HG02759 (cell line): ENCODE measurements around the gene RBBP9.
A peak's percentile ranks its signal among the peaks of the same experiment; 100 is the strongest.
"Not testable (repeated sequence)": the region's sequence is repeated elsewhere in the genome, so short reads cannot be mapped to it uniquely, and the experiment has no call there.

ENCODE experiments used
- ATAC-seq: cut with Tn5 transposase; IDR thresholded peaks from one replicate; pipeline ENCODE4 v1.9.1; 2021; ENCODE audit warnings: mild to moderate bottlenecking, moderate library complexity; ENCODE audit not compliant: unreplicated experiment

RBBP9 gene

DNA sequence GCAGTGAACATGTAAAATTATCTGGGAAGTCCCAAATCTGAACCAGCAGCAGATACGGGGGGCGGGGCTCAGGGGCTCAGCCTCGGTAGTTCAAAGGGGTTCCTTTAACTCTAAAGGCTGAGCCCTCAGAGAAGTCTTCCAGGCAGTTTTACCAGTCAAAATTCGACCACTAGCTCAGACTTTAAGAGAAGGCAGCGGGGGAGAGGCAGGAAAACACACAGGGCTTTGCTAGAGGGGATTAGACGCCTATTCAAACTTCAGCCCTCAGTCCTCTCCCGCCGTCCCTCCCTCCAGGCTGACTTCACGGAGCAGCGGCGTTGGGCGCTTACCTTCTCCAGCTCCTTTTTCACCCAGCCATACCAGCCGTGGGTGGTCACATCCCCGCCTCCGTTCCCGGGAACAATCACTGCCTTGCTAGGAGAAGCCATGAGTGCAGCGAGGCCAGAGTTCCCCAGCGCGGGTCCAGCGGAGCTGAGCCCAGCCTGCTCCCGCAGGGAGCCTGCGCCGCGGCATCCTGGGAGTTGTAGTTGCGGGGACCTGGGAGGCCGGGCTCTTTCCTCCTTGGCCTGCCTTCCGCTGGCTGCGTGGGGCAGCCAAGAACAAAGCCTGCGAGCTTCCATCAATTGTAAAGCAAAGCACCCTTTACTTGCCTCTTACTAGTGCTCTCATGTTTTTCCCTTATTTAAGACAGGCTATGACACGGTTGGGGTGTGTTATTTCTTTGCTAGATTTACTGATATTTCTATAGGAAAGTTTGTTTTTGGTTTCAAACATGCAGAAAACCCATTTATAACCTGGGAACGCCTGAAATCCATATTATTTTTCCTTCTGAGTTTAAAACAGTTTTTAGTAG, at the start of gene RBBP9:
Gene RBBP9, minus strand, starts transcription at position 486 of the 853 bp plus-strand sequence. Its CDS starts 58 bp downstream, at position 428.
- ATAC-seq: peak; percentile 99

DNA sequence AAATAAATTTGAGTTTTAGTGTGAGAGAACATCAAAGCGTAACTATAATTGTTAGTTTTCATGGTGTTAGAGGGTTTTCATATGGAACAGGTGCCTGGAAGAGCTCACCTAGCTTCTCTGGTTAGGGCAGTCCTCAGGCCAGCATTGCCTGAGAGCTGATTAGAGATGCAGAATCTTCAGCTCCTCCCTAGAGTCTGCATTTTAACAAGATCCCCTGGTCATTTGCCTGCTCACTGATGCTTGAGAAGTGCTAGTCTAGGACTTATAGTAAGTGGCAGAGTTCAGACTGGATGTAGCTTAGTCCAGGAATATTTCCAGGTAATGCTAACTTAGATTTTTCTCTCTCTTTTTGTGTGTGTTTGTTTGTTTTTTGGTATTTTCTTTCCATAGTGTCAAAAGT, 48.5 kb upstream of the RBBP9 start:
- no peak for ATAC-seq

DNA sequence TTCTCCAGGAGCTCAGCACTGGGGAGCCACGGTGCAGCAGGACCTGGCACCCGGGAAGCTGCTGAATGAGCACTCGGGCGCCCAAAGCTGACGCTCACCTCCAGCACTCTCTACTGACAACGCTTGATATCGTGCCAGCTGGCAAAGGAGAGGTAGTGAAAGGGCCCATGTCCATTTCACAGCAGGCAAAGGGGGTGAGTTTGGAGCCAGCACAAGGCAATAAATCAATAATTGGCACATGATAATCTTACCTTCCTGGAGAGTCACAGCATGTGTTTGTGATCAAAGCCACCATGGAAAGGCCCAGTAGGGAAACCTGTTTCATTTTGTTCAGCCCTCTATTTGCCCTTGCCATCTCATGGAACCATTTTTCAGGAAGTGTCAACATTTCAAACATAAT, 46.9 kb upstream of the RBBP9 start:
- no peak for ATAC-seq

DNA sequence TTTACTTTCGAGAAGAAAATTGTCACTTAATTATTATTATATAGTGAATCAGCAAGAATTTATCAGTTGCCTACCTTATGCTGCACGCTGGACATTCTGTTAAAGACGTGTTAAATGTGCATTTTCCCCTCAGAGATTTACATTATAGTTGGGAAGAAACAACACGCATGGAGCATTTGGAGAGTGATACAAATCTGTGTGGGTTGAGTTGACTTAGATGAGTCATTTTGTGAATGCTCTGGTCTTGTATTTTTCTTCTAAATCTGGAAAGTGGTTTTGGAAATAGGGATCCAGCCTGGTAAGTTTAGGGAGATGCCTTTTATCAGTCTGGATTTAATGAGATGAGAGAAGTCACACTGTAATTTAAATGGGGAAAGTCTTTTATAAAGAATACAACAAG, 46.2 kb upstream of the RBBP9 start:
- ATAC-seq: no peak

DNA sequence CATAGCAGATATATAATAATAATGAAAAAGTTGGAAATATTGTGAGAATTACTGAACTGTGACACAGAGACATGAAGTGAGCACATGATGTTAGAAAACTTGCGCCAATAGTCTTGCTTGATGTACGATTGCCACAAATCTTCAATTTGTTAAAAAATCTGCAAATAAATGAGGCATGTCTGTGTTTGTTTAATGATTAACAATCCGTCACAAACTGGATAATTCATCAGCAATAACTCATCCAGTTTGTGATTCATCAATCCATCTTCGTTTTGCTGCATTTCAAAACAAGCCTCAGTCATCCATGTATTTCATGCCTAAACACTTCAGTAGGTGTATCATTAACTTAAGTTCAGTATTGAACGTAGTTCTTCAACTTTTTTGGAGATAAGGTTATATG, 44.7 kb upstream of the RBBP9 start:
- no peak for ATAC-seq

DNA sequence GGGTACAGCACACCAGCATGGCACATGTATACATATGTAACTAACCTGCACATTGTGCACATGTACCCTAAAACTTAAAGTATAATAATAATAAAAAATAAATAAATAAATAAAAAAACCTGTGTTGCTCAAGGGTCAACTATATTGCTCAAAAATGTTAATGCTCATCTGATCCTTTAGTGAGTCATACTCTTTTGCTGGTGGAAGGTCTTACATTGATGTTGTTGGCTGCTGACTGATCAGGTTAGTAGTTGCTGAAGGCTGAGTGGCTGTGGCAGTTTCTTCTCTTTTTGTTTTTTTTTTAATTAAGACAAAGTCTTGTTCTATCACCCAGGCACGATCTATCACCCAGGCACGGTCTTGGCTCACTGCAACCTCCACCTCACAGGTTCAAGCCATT, 40.6 kb upstream of the RBBP9 start:
- ATAC-seq: no peak

DNA sequence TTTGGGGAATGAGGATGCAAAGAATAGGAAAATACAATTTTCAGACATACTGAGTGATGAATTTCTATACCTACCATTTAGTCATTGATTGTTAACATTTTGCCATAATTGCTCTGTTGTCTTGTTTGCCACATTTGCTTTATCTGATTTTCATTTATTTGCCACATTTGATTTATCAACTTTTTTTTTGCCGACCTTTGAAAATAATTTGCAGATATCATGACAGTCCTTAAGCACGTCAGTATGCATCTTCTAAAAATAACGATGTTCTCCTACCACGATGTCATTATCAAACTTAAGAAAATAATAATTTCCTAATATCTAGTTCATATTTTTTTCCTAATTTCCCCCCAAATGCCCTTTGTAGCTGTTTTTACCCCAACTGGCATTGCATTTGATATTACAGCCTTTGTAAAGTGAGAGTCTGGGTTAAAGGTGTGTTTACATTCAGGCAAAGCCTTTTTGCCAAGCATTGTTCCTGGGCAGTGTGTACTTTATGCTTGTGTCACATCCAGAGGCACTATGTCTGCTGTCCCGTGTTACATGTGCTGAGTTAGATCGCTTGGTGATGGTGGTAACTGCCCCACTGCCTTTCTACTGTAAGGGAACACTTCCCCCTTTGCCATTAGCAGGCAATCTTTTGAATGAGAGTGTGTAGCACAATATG, 37.1 kb upstream of the RBBP9 start:
- ATAC-seq: no peak

DNA sequence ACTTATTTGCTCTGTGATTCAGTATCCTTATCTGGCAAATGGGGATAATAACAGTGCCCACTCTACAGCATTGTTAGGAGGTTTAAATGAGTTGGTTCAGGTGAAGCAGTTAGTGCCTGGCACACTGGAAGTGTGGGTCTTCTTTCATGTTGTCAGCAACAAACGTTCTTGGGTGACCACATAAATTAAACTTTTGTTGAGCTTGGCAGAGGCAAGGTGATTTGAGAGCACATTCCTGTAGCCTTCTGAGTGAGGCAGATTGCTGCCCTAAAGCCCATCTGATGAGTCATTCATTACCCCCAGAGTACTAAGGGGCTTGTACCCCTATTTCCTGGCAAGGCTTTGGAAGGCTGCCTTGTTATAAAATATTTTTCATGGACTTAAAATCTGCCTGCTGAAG, 36.5 kb upstream of the RBBP9 start:
- no peak for ATAC-seq

DNA sequence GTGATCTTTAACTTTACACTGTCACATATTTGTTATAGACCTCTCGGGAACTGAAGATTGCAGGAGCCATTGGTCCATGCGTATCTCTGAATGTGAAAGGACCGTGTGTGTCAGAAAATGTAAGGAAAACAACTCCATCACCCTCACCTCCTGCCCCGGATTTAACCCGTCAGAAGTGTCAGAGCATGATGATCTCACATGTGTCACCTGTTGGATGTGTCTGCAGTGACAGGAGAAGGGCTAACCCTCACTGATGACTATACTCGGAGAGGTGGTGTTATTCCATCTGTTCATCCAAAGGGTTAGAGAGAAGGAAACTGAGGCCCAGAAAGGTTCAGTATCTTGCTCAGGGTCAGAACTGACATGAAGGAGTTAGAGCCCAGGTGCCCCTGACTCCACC, 35.6 kb upstream of the RBBP9 start:
- ATAC-seq: no peak

DNA sequence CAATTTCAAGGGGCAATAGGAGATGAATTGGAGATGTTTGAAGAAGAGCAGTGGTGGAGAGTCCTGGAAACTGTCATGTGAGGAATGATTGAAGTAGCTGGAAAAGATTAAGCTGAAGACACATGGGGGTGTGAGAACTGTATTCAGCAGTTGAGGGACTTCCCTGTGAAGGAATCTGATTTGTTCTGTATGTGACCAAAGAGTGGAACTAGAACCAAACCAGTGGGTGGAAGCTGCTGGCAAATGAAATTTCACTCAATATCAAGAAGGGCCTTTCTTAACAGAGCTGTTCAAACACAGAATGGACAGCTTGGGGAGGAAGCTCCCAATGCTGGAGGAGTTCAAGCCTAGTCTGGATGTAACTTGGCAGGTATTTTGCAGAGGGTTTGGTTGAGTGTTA, 32.0 kb upstream of the RBBP9 start:
- no peak for ATAC-seq

DNA sequence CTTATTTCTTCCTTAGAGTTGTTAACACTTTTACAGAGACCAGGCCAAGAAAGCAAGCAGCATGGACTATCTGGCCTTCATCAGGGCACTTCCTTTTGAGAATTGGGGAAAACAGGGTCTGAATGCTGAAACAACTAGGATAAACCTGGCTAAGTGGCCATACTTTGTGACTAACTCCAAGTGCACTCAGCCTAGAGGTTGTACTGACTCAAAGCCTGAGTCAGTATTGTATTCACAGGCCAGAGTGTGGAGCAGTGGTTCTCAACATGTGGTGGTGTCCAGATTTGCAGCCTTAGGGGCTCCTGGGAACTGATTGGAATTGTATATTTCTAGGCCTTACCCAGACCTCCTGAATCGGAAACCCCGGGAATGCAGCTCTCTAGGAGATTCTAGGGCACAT, 30.8 kb upstream of the RBBP9 start:
- no peak for ATAC-seq

DNA sequence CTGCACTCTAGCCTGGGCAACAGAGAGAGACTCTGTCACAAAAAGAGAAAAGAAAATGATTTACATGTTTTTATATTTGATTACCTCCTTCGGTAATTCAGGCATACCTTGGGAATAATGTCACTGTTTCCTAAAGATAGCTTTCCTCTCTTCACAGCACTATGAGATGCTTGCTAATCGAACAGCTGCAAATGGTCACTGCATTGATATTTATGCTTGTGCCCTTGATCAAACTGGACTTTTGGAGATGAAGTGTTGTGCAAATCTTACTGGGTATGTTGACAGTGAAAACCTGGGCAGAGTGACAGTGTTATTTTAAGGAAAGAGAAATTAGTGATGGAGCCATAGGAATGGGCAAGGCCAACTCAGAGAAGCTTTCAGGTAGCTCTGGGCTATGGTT, 30.3 kb upstream of the RBBP9 start:
- no peak for ATAC-seq

DNA sequence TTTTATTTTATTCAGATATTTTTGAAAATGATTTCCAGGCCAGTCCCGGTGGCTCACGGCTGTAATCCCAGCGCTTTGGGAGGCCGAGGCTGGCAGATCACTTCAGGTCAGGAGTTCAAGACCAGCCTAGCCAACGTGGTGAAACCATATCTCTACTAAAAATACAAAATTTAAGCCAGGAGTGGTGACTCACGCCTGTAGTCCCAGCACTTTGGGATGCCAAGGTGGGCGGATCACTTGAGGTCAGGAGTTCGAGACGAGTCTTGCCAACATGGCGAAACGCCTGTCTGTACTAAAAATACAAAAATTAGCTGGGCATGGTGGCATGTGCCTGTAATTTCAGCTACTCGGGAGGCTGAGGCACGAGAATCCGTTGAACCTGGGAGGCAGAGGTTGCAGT, 29.7 kb upstream of the RBBP9 start:
- ATAC-seq: not testable (repeated sequence)

DNA sequence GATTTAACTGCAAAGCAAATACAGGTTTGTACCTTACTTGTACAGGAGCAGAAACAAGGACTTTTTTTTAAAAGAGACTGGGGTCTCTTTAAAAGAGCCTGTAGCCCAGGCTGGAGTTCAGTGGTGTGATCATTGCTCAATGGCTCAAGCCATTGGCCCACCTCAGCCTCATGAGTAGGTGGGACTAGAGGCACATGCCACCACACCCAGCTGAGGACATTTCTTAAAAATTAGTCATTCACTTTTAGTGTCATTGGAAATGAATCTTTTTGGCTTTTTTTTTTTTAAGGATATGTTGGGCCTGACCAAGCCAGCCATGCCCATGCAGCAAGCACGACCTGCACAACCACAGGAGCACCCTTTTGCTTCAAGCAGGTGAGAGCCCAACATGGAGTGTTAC, 27.6 kb upstream of the RBBP9 start:
- ATAC-seq: no peak

DNA sequence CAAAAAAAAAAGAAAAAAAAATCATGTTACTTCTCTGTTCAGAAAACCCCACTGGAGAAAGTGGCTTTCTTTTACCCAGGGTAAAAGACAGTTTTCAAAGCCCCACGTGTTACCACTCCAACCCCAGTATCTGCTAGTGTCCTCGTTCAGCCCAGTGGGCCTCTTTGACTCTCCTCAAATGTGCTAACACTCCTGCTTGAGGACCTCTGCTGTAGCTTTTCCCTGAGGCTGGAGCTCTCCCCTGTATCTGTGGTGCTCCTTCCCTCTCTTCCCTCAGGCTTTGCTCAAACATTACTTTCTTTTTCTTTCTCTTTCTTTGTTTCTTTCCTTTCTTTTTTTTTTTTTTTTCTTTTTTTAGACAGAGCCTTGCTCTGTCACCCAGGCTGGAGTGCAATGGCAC, 26.0 kb upstream of the RBBP9 start:
- ATAC-seq: no peak

DNA sequence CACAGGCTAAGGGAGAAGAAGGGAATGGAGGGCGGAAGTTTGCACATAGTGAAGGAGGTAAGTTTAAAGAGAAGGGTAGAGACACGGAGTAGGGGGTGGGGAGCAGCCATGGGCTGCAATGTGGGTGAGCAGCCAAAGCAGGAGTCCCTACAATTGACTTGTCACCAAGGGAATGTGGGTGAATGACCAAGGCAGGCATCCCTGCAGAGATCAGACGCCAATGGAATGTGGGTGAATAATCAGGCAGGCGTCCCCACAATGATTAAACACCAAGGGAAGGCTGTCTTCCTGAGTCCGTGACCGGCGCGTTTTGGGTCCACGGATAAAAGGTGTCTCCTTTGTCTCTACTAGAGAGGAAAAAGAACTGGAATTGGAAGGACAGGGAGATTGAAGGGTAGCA, 25.0 kb upstream of the RBBP9 start:
- not testable (repeated sequence) for ATAC-seq

DNA sequence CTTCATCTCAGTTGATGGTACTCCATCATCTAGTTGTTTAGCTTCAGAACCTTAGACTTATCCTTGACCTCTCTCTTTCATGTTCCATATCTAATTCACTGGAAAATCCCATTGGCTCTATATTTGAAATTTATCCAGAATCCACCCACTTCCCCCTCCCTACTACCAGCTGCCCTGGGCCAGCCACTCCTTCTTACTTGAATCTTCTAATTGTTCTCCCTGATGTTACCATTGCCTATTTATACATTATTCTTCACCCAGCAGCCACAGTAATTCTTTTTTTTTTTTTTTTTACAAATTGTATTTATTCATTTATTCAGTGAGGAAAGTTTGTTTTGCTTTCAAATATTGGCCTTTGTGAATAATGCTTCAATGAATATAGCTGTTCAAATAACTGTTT, 18.9 kb upstream of the RBBP9 start:
- no peak for ATAC-seq

DNA sequence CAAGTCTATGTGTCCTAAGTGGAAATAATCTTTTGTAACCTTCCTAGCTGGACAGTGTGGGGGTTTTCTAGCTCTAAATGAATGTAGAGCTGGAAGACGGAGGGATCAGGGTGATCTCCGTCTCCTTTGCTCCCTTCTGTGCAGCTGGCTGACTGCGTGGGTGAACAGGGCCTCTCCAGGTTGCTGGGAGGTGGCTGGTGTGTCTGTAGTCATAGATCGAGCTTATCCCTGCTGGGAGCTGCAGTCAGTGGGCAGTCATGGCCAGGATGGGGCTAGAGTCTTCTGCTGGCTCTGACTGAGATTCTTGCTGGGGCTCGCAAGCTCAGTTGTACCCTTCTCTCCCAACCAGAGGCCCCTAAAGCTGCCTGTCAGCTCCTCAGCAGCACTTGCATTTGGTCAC, 17.1 kb upstream of the RBBP9 start:
- no peak for ATAC-seq

DNA sequence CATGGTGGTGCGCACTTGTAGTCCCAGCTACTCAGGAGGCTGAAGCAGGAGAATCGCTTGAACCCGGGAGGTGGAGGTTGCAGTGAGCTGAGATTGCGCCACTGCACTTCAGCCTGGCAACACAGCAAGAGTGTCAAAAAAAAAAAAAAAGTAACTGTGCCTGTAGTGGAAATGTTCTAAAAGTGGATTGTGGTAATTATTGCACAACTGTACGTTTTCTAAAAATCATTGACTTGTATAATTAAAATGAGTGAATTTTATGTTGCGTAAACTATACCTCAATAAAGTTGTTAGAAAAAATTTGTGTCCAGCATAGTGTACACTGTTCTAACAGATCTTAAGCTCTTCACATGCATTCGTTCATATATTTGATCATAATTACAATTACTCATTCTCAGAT, 16.2 kb upstream of the RBBP9 start:
- no peak for ATAC-seq

DNA sequence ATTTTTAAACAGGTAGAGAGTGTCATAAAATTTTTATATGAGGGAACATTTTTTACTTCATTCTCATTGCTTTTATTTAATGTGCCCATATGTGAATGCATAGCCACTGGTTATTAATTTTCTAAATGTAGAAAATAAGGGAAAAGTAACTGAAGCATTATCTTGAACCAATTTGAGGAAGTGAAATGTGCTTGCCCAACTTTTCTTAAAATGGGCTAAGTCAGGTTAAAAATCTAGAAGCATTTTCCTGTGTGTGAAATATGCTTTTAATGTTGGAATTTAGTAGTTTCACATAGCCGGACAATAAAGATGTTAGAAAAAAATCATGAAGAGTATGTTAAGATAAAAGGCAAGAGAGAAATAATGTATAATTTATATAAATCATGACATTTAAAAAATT, 14.5 kb upstream of the RBBP9 start:
- ATAC-seq: no peak

DNA sequence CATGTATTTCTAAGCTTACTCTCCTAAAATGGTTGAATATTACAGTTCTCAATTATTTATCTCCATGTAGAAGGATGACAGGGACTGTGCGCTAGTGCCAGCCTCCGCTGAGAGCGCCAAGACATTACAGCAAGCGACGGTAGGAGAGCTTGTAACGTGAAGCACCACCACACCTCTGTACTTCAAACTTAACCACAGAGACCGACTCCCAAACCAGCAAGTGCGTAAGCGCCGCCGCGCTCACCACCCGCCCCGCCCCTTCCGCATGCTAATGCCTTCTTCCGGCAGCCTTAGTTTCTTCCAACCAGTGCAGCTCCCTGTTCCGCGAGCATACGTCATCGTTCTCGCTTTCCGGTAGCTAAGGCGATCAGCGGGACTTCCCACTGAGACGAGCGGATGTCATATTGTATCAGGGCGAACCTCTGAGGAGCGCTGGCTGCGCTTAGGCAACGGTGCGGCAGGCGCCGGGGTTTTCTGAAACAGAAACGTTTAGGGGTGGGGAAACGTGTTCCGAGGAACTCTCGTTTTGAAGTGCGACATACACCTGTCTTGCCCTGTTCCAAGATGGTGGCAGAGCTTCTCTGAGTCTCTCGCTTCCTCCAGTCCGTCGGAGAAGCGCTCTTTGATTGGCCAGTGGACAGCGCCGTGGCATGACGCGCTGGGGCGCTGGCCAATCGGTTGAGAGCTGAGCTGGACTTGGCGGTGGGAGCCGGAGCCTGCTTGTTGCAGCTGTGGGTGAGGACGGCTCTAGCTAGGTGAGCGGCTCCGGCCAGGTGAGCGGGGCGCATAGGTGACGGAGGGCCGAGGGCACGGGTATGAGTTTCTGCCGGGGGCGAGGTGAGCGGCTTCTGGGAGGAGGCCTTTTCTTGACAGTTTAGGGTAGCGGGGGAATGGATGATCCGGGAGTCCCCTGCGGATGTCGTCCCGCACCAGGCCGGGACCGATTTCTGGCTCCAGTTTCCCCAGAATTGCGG, 10.5 kb upstream of the RBBP9 start, which contains the start of gene SEC23B:
Gene SEC23B, plus strand, starts transcription at position 723 of the 974 bp plus-strand sequence. CDS start 2,896 bp downstream, outside the sequence.
- peak; percentile 95 for ATAC-seq
